K562 (cell line): ENCODE results near the gene CAMK2B. TPM values are rescaled to one million over a fixed set of nuclear protein-coding genes. Genes with fewer than 3 reads are reported as not detected.

Experiments used
- ATAC-seq: fragments of 200-7000 bp; cut with Tn5 transposase; 3 replicates; pipeline ENCODE4 v1.9.1; 2020; ENCODE audit warnings: moderate library complexity
- BruUV-seq: library from RNA; stranded (reverse); fragments of 400-500 nt; replicated peaks from 2 replicates; lab custom pipeline; 2021; lab: Mats Ljungman, UMichigan
- CTCF ChIA-PET: fragments of 300-600 bp; formaldehyde crosslinking; extraction: SDS; loops from one replicate; lab custom pipeline; 2021; ENCODE audit warnings: low intra/inter-chr PET ratio; lab: Yijun Ruan, JAX
- POLR2A ChIA-PET: fragments of 300-600, 350-650 bp; sonication (Branson Sonifier 250); formaldehyde crosslinking; extraction: SDS; loops from one replicate; lab custom pipeline; 2021; ENCODE audit warnings: antibody characterized with exemption, inconsistent platforms; lab: Yijun Ruan, JAX
- DNase-seq, 4 experiments: peaks; one replicate each; pipeline versions ENCODE4 v3.0.0 to v3.0.0-alpha.2; 2011 to 2018; ENCODE audit warnings: low spot score in 3 of 4, mixed read lengths in 3 of 4; ENCODE audit errors: extremely low read depth in 1 of 4
- FAIRE-seq: peaks from 2 replicates; lab custom pipeline; 2011; peaks lifted over from hg19 to GRCh38; lab: Jason Lieb, UNC
- H2AFZ ChIP-seq: 2 replicates; pipeline ENCODE4 v1.6.0; 2011; ENCODE audit warnings: low read depth, low read length, control low read depth, inconsistent platforms
- H3K27ac ChIP-seq: fragments of 200-600 bp; 3 replicates; pipeline ENCODE4 v1.8.0; 2011; ENCODE audit warnings: low read depth, mild to moderate bottlenecking, control low read depth, inconsistent platforms, low read length, moderate library complexity, mixed read lengths; ENCODE audit errors: extremely low read depth
- H3K27me3 ChIP-seq, 2 experiments: fragments of 300-600 bp in 1 of 2; 2 replicates in 1 of 2; 3 replicates in 1 of 2; pipeline versions ENCODE4 v1.6.0 to v1.8.0; 2011; ENCODE audit warnings: inconsistent platforms in 2 of 2, low read length in 2 of 2, mild to moderate bottlenecking in 1 of 2, mixed read lengths in 1 of 2, moderate library complexity in 1 of 2; ENCODE audit not compliant: control insufficient read depth in 2 of 2, insufficient read depth in 2 of 2
- H3K36me3 ChIP-seq: fragments of 300-600 bp; 3 replicates; pipeline ENCODE4 v1.8.0; 2011; ENCODE audit warnings: mild to moderate bottlenecking, low read length, inconsistent platforms; ENCODE audit not compliant: control insufficient read depth, insufficient read depth
- H3K4me1 ChIP-seq, 2 experiments: fragments of 200-600 bp in 1 of 2; replicated peaks in 1 of 2; 2 replicates in 1 of 2; 3 replicates in 1 of 2; pipeline versions ENCODE4 v1.5.1 to v1.8.0; 2011; ENCODE audit warnings: inconsistent platforms in 2 of 2, low read length in 2 of 2, mild to moderate bottlenecking in 1 of 2, mixed read lengths in 1 of 2, moderate library complexity in 1 of 2; ENCODE audit not compliant: control insufficient read depth in 2 of 2, insufficient read depth in 2 of 2
- H3K4me2 ChIP-seq: 2 replicates; pipeline ENCODE4 v1.6.1; 2011; ENCODE audit warnings: low read length, control low read depth, inconsistent platforms, mixed read lengths; ENCODE audit not compliant: insufficient read depth
- H3K4me3 ChIP-seq: fragments of 200-600 bp; sonication (generic), shearing (Covaris generic); 2 replicates; pipeline ENCODE4 v1.5.1; 2016; ENCODE audit warnings: control low read depth, inconsistent platforms
- H3K79me2 ChIP-seq: fragments of 200-600 bp; 3 replicates; pipeline ENCODE4 v1.8.0; 2011; ENCODE audit warnings: low read length, inconsistent platforms; ENCODE audit not compliant: control insufficient read depth, insufficient read depth
- H3K9ac ChIP-seq, 2 experiments: 2 replicates each; pipeline versions ENCODE4 v1.6.0 to v1.6.1; 2011; ENCODE audit warnings: low read depth in 2 of 2, low read length in 2 of 2, control low read depth in 1 of 2, inconsistent platforms in 1 of 2, mild to moderate bottlenecking in 1 of 2, mixed read lengths in 1 of 2; ENCODE audit not compliant: insufficient read depth in 1 of 2
- H3K9me1 ChIP-seq: one replicate; pipeline ENCODE4 v1.6.0; 2011; ENCODE audit warnings: inconsistent platforms, mild to moderate bottlenecking, low read length, moderate library complexity; ENCODE audit not compliant: control insufficient read depth, insufficient read depth
- H3K9me3 ChIP-seq: replicated peaks from 2 replicates; pipeline ENCODE4 v1.5.1; 2011; ENCODE audit warnings: low read depth, low read length, inconsistent platforms; ENCODE audit not compliant: control insufficient read depth, insufficient read depth
- H4K20me1 ChIP-seq: replicated peaks from 2 replicates; pipeline ENCODE4 v1.6.1; 2011; ENCODE audit warnings: low read length, inconsistent platforms, mixed read lengths; ENCODE audit not compliant: control insufficient read depth, insufficient read depth
- EGR1 ChIP-seq: fragments of 450-650 bp; conservative IDR thresholded peaks from 2 replicates; pipeline ENCODE4 v1.6.1; 2017; ENCODE audit warnings: mild to moderate bottlenecking
- HDAC8 ChIP-seq: fragments of 450-650 bp; IDR thresholded peaks from 2 replicates; pipeline ENCODE4 v1.6.1; 2016; ENCODE audit warnings: mild to moderate bottlenecking, missing genetic modification characterization, moderate library complexity, missing compliant biosample characterization
- HLTF ChIP-seq: fragments of 450-650 bp; IDR thresholded peaks from 2 replicates; pipeline ENCODE4 v1.6.1; 2016
- HNRNPH1 ChIP-seq: fragments of 200-400 bp; formaldehyde crosslinking; optimal IDR thresholded peaks from 2 replicates; pipeline ENCODE3; 2017; ENCODE audit warnings: low read depth, mild to moderate bottlenecking, low read length, moderate library complexity
- LARP7 ChIP-seq: fragments of 450-650 bp; IDR thresholded peaks from 2 replicates; pipeline ENCODE4 v1.6.1; 2016
- NFATC3 ChIP-seq: fragments of 450-650 bp; IDR thresholded peaks from 2 replicates; pipeline ENCODE4 v1.6.1; 2017; ENCODE audit warnings: mild to moderate bottlenecking
- PCBP2 ChIP-seq: fragments of 200-400 bp; formaldehyde crosslinking; IDR thresholded peaks from 2 replicates; pipeline ENCODE4 v1.6.1; 2018; ENCODE audit warnings: low read length, low read depth, mild to moderate bottlenecking, moderate library complexity; ENCODE audit not compliant: poor library complexity, severe bottlenecking
- PHF20 ChIP-seq: fragments of 450-650 bp; IDR thresholded peaks from 2 replicates; pipeline ENCODE4 v1.6.1; 2018; ENCODE audit not compliant: partially characterized antibody
- POLR2H ChIP-seq: IDR thresholded peaks from 2 replicates; pipeline ENCODE4 v1.6.1; 2016; ENCODE audit warnings: missing genetic modification characterization, low read depth, mild to moderate bottlenecking, control low read depth, missing compliant biosample characterization, moderate library complexity
- SMAD3 ChIP-seq: fragments of 450-650 bp; formaldehyde crosslinking; conservative IDR thresholded peaks from 2 replicates; pipeline ENCODE4 v1.4.0; 2020; ENCODE audit warnings: mild to moderate bottlenecking
- SREBF2 ChIP-seq: sonication (generic); formaldehyde crosslinking; IDR thresholded peaks from 2 replicates; pipeline ENCODE4 v1.4.0; 2020; ENCODE audit warnings: mild to moderate bottlenecking, missing genetic modification reagents
- WHSC1 ChIP-seq: IDR thresholded peaks from one replicate; pipeline ENCODE4 v1.6.1; 2012; ENCODE audit warnings: low read length, control low read depth, inconsistent platforms
- ZNF263 ChIP-seq: sonication (generic); formaldehyde crosslinking; IDR thresholded peaks from 2 replicates; pipeline ENCODE4 v1.8.0; 2022; ENCODE audit warnings: mild to moderate bottlenecking, missing genetic modification reagents, borderline replicate concordance
- ZNF445 ChIP-seq: fragments of 250-450 bp; sonication (Bioruptor Pico); IDR thresholded peaks from 2 replicates; pipeline ENCODE4 v1.4.0; 2020; ENCODE audit warnings: low read depth, mild to moderate bottlenecking, moderate library complexity
- ZNF561 ChIP-seq: fragments of 450-650 bp; formaldehyde crosslinking; conservative IDR thresholded peaks from 2 replicates; pipeline ENCODE4 v1.4.0; 2020; ENCODE audit warnings: mild to moderate bottlenecking, moderate library complexity
- ZNF699 ChIP-seq: fragments of 250-450 bp; sonication (Bioruptor Pico); IDR thresholded peaks from 2 replicates; pipeline ENCODE4 v1.8.0; 2021; ENCODE audit warnings: mild to moderate bottlenecking, moderate library complexity; ENCODE audit not compliant: insufficient replicate concordance
- ZNF77 ChIP-seq: fragments of 250-450 bp; sonication (Bioruptor Pico); IDR thresholded peaks from 2 replicates; pipeline ENCODE4 v1.5.0; 2020
- WGBS: fragments of 100-300 bp; shearing (Covaris generic); methylation state at CpG from one replicate; pipeline ENCODE4 v1.1.6; 2016; ENCODE audit warnings: low coverage, mixed read lengths; ENCODE audit not compliant: insufficient coverage; ENCODE audit errors: missing lambda C conversion rate; 5-methylcytosine and 5-hydroxymethylcytosine counted together
- in situ Hi-C: fragments of 300-500 bp; cut with MboI; formaldehyde crosslinking; loops from 4 replicates; pipeline ENCODE4 v1.15.0; 2018; ENCODE audit warnings: inconsistent platforms, mixed read lengths
- intact Hi-C: fragments of 100-400 bp; cut with micrococcal nuclease; formaldehyde crosslinking; loops from 2 replicates; pipeline ENCODE4 v1.14.2; 2022
- polyA plus RNA-seq, 8 experiments: library from polyadenylated mRNA; depleted of rRNA in 4 of 8; stranded (reverse) in 5 of 8; unstranded in 3 of 8; fragments of >200 nt; fragmentation: Nextera tagmentation in 2 of 8; fragmentation: Illumina TruSeq in 1 of 8; extraction: Ambion mirVana in 2 of 8; extraction: Trizol in 1 of 8; gene quantifications; 2 replicates each; pipeline versions ENCODE4 v1.2.1 to v1.2.3, GENCODE V29; 2011 to 2014; ENCODE audit warnings: inconsistent platforms in 1 of 8, missing spikeins in 1 of 8
- total RNA-seq, 7 experiments: library from RNA; depleted of rRNA in 6 of 7; stranded (reverse); fragments of >200 nt in 6 of 7; fragmentation: Illumina TruSeq in 2 of 7; extraction: Trizol in 2 of 7; gene quantifications; 2 replicates each; pipeline versions ENCODE4 v1.2.1 to v1.2.3, GENCODE V29; 2011 to 2021; ENCODE audit warnings: low replicate concordance in 1 of 7
- TF ChIP-seq, protein P1 (sequence below): fragments of 450-650 bp; IDR thresholded peaks from 2 replicates; pipeline ENCODE4 v1.6.1; 2017; ENCODE audit warnings: mild to moderate bottlenecking, moderate library complexity
- TF ChIP-seq, protein P2 (sequence below): fragments of 450-650 bp; conservative IDR thresholded peaks from 2 replicates; pipeline ENCODE4 v1.6.1; 2016; ENCODE audit warnings: missing genetic modification characterization, low read depth, mild to moderate bottlenecking, missing compliant biosample characterization, moderate library complexity
- TF ChIP-seq, protein P3 (sequence below): sonication (generic); formaldehyde crosslinking; IDR thresholded peaks from 2 replicates; pipeline ENCODE4 v1.4.0; 2020; ENCODE audit warnings: mild to moderate bottlenecking, missing genetic modification reagents

The CAMK2B gene
- total and polyA plus RNA-seq, 9 of the 15 experiments (the other 6 are each of a cell fraction or from before 2014, with no cell fraction given): 0.04 to 0.09 (median 0.05) TPM; not detected in 4

DNA sequence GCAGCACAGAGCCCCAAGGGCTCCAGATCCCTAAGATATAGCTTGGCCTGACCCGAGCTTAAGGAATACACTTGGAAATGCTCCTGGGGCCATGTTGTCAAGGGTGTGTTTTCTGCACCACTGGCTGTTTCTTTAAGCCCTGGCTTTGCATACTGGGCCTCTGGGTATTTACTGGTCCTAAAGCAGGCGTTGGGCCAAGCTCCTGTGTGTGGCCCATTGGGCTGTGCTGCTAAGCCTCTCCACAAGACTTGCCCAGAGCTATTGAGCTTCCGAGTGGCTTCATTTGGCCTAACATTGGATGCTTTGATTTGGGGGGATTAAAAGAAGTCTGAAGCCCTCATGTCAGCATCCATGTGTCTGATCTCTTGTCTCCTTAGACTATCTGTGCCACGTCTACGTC, 119.4 kb downstream of the CAMK2B start:
- peaks cover 79% of the 10 kb centered on the region for H3K36me3 ChIP-seq
- H4K20me1 ChIP-seq: peaks cover 11% of the 10 kb centered on the region; the same call in 1 of the 2 replicates
- no peak overlapping the region for H3K9ac ChIP-seq
- no peak overlapping the region for H2AFZ ChIP-seq
- peaks cover 31% of the 10 kb centered on the region for H3K79me2 ChIP-seq
- in situ Hi-C loops (no loop called here), intact Hi-C loops (no loop called here)
- H3K9me1 ChIP-seq: no peaks in the 10 kb centered on the region
- TF ChIP-seq, protein P1, sequence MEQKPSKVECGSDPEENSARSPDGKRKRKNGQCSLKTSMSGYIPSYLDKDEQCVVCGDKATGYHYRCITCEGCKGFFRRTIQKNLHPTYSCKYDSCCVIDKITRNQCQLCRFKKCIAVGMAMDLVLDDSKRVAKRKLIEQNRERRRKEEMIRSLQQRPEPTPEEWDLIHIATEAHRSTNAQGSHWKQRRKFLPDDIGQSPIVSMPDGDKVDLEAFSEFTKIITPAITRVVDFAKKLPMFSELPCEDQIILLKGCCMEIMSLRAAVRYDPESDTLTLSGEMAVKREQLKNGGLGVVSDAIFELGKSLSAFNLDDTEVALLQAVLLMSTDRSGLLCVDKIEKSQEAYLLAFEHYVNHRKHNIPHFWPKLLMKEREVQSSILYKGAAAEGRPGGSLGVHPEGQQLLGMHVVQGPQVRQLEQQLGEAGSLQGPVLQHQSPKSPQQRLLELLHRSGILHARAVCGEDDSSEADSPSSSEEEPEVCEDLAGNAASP: no peak
- TF ChIP-seq POLR2H (tag): no peak
- TF ChIP-seq HDAC8 (tag): no peak
- TF ChIP-seq ZNF445 (CRISPR knock-in tag): no peak
- no peak for TF ChIP-seq HLTF
- no peak for TF ChIP-seq PHF20
- no peak for TF ChIP-seq HNRNPH1
- TF ChIP-seq LARP7: no peak
- TF ChIP-seq SMAD3 (CRISPR knock-in tag): no peak
- TF ChIP-seq NFATC3: no peak
- no peak for TF ChIP-seq SREBF2 (CRISPR knock-in tag)
- no peak for TF ChIP-seq ZNF699 (CRISPR knock-in tag)
- no peak for TF ChIP-seq ZNF263 (CRISPR knock-in tag)
- TF ChIP-seq, protein P2, sequence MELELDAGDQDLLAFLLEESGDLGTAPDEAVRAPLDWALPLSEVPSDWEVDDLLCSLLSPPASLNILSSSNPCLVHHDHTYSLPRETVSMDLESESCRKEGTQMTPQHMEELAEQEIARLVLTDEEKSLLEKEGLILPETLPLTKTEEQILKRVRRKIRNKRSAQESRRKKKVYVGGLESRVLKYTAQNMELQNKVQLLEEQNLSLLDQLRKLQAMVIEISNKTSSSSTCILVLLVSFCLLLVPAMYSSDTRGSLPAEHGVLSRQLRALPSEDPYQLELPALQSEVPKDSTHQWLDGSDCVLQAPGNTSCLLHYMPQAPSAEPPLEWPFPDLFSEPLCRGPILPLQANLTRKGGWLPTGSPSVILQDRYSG (tag): no peak
- no peak for TF ChIP-seq ZNF561 (CRISPR knock-in tag)
- no peak for TF ChIP-seq ZNF77 (CRISPR knock-in tag)
- no peak for TF ChIP-seq PCBP2
- no peak for TF ChIP-seq WHSC1
- TF ChIP-seq EGR1: no peak
- TF ChIP-seq, protein P3, sequence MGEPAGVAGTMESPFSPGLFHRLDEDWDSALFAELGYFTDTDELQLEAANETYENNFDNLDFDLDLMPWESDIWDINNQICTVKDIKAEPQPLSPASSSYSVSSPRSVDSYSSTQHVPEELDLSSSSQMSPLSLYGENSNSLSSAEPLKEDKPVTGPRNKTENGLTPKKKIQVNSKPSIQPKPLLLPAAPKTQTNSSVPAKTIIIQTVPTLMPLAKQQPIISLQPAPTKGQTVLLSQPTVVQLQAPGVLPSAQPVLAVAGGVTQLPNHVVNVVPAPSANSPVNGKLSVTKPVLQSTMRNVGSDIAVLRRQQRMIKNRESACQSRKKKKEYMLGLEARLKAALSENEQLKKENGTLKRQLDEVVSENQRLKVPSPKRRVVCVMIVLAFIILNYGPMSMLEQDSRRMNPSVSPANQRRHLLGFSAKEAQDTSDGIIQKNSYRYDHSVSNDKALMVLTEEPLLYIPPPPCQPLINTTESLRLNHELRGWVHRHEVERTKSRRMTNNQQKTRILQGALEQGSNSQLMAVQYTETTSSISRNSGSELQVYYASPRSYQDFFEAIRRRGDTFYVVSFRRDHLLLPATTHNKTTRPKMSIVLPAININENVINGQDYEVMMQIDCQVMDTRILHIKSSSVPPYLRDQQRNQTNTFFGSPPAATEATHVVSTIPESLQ: no peak
- FAIRE-seq: no peak
- ChIA-PET POLR2A (interaction anchor here (0.6 to 1.1 kb wide), 2 partner anchors 9 to 12 kb away, joined by 4 read pairs; no protein-coding TSS in a partner anchor), CTCF (no interaction called here)
- H3K9me3 ChIP-seq: no peaks in the 10 kb centered on the region
- H3K27ac ChIP-seq: no peak overlapping the region
- peaks cover 0 to 7% of the 10 kb centered on the region in 2 experiments; a peak in 3 of 5 replicates for H3K4me1 ChIP-seq
- ATAC-seq: no peak
- BruUV-seq: no TSS peak
- no peaks in the 10 kb centered on the region for H3K27me3 ChIP-seq
- WGBS: 93% methylated on average over 5 of the region's 5 CpGs
- H3K4me3 ChIP-seq: no peak overlapping the region
- no peak overlapping the region for H3K4me2 ChIP-seq
- no peak for DNase-seq
